ENCODE results near the gene ICAM4.

Gene ICAM4

DNA sequence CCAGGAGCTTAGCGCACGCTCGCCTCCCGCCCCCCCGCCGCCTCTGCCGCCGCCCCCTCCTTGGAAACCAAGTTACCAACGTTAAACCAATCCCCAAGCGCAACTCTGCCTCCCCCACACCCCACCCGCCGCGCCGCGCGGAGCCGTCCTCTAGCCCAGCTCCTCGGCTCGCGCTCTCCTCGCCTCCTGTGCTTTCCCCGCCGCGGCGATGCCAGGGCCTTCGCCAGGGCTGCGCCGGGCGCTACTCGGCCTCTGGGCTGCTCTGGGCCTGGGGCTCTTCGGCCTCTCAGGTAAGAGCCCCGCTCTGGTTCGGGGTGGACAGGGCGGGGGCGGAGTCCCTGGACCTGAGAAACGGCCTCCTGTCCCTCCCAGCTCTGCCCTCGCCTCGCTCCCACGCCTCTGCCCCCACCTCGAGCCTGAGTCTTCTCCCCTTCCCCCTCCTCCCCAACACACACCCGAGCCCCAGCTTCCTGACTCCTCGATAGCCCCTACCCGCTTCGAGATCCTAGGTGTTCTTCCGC lies 3.1 kb downstream of the ICAM4 start, which contains the start of gene ICAM5:
Gene ICAM5, plus strand, starts transcription at position 117 of the 521 bp plus-strand sequence. Its CDS starts 92 bp downstream, at position 209.
- ChIA-PET POLR2A (interaction anchor here (1.0 to 4.0 kb wide), 7 partner anchors 9 to 91 kb away, joined by 3 to 84 read pairs (median 6); partner anchors contain the start of genes ICAM1, RAVER1 and TYK2), CTCF (interaction anchor here (0.8 to 6.3 kb wide), 13 partner anchors 9 to 128 kb away, joined by 3 to 54 read pairs (median 4); partner anchors contain the start of genes ICAM1, RAVER1 and S1PR2)
- TF ChIP-seq, protein P1, sequence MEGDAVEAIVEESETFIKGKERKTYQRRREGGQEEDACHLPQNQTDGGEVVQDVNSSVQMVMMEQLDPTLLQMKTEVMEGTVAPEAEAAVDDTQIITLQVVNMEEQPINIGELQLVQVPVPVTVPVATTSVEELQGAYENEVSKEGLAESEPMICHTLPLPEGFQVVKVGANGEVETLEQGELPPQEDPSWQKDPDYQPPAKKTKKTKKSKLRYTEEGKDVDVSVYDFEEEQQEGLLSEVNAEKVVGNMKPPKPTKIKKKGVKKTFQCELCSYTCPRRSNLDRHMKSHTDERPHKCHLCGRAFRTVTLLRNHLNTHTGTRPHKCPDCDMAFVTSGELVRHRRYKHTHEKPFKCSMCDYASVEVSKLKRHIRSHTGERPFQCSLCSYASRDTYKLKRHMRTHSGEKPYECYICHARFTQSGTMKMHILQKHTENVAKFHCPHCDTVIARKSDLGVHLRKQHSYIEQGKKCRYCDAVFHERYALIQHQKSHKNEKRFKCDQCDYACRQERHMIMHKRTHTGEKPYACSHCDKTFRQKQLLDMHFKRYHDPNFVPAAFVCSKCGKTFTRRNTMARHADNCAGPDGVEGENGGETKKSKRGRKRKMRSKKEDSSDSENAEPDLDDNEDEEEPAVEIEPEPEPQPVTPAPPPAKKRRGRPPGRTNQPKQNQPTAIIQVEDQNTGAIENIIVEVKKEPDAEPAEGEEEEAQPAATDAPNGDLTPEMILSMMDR (IDR thresholded peaks at IDR 0.05; ENCODE audit: control extremely low read depth, extremely low read depth, low read depth, missing control alignments) = no peak
- DNase-seq (ENCODE audit: extremely low spot score) = no peak

DNA sequence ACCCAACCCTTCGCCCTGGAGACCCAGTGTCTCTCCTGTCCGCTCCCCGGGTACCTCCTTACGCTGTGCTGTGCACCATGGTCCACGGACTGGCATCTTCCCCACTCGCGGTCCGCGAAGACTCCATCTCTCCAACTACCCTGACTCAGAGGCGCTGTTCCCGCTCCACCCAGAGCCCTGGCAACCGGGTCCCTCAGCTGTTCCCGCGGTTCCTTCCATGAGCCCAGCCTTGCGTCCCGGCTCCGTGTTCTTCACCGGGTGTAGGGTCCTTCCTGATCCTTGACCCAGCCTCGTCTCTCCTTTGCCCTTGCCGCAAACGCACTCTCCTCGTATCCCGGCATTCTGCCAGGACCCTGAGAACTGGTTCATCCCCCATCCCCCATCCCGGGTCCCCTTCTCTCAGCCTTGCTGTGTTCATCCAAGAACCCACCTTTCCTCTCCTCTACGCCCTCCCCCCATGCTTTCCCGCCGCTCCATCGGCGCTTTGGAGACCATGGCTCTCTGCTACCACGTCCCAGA lies 3.7 kb downstream of the ICAM4 start:
- TF ChIP-seq, protein P1 (IDR thresholded peaks at IDR 0.05; ENCODE audit: control extremely low read depth, extremely low read depth, low read depth, missing control alignments) = no peak
- DNase-seq (ENCODE audit: extremely low spot score) = no peak
- ChIA-PET POLR2A (interaction anchor here (4.0 kb wide), 1 partner anchor 20 kb away, joined by 84 read pairs; the partner anchor contains the start of gene ICAM1), CTCF (interaction anchor here (1.1 to 6.3 kb wide), 5 partner anchors 10 to 127 kb away, joined by 4 to 54 read pairs (median 6); partner anchors contain the start of gene ICAM1)

DNA sequence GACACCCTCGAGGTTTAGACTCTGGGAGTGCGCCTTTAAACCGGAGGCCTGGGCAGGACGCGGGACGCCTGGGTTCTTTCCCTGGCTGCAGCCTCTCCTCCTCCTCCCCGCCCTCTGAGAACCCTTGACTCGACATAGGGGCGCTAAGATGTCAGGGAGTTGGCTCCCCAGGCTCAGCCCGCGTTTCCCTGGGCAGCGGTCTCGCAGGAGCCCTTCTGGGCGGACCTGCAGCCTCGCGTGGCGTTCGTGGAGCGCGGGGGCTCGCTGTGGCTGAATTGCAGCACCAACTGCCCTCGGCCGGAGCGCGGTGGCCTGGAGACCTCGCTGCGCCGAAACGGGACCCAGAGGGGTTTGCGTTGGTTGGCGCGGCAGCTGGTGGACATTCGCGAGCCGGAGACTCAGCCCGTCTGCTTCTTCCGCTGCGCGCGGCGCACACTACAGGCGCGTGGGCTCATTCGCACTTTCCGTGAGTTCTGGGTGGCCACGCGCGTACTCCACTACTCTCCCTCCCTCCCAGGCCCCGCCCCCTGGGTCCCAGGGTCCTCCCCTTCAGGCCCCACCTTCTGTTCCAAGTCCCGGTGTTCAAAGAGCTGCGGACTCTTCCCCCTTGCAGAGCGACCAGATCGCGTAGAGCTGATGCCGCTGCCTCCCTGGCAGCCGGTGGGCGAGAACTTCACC lies 4.3 kb downstream of the ICAM4 start:
- DNase-seq (ENCODE audit: extremely low spot score) = peak; percentile 65
- ChIA-PET CTCF (interaction anchor here (0.8 to 2.3 kb wide), 8 partner anchors 14 to 127 kb away, joined by 3 to 15 read pairs (median 6); partner anchors contain the start of gene ICAM1), POLR2A (interaction anchor here (0.7 to 1.3 kb wide), 3 partner anchors 8 to 20 kb away, joined by 3 to 14 read pairs (median 5); partner anchors contain the start of gene ICAM1)
- TF ChIP-seq, protein P1 (IDR thresholded peaks at IDR 0.05; ENCODE audit: control extremely low read depth, extremely low read depth, low read depth, missing control alignments) = no peak

DNA sequence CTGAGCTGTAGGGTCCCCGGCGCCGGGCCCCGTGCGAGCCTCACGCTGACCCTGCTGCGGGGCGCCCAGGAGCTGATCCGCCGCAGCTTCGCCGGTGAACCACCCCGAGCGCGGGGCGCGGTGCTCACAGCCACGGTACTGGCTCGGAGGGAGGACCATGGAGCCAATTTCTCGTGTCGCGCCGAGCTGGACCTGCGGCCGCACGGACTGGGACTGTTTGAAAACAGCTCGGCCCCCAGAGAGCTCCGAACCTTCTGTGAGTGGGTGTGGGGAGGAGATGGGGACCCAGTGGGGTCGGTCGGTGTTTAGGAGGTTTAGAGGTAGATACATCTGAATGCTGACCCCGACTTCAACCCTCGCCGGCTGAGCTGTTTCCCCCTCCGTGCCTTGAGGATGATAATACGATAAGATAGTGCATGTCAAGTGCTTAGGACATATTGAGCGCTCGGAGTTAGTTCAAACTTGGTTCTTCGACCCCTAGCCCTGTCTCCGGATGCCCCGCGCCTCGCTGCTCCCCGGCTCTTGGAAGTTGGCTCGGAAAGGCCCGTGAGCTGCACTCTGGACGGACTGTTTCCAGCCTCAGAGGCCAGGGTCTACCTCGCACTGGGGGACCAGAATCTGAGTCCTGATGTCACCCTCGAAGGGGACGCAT lies 4.9 kb downstream of the ICAM4 start:
- TF ChIP-seq, protein P1 (IDR thresholded peaks at IDR 0.05; ENCODE audit: control extremely low read depth, extremely low read depth, low read depth, missing control alignments) = no peak
- DNase-seq (ENCODE audit: extremely low spot score) = no peak
- POLR2A ChIA-PET = interaction anchor here (0.7 to 1.3 kb wide), 4 partner anchors 9 to 21 kb away, joined by 3 to 14 read pairs (median 4); partner anchors contain the start of gene ICAM1
- CTCF ChIA-PET = interaction anchor here (0.8 to 2.1 kb wide), 7 partner anchors 14 to 125 kb away, joined by 3 to 15 read pairs (median 5); partner anchors contain the start of gene ICAM1

DNA sequence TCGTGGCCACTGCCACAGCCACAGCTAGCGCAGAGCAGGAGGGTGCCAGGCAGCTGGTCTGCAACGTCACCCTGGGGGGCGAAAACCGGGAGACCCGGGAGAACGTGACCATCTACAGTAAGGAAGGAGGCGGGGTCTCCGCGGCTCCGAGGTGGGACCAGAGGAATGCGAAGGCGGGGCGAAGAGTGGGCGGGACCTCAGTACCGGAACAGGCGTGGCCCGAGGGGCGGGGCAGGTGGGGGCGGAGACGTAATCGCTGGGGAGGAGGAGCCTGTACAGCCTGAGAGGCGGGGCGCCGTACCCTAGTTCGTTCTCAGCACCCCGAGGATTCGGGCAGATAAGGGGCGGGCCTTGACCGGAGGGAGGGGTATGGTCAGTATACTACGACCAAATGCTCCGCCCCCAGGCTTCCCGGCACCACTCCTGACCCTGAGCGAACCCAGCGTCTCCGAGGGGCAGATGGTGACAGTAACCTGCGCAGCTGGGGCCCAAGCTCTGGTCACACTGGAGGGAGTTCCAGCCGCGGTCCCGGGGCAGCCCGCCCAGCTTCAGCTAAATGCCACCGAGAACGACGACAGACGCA lies 5.5 kb downstream of the ICAM4 start:
- TF ChIP-seq, protein P1 (IDR thresholded peaks at IDR 0.05; ENCODE audit: control extremely low read depth, extremely low read depth, low read depth, missing control alignments) = no peak
- CTCF ChIA-PET = interaction anchor here (1.1 to 2.1 kb wide), 5 partner anchors 21 to 124 kb away, joined by 3 to 15 read pairs (median 6); partner anchors contain the start of gene ICAM1
- peak; percentile 91 for DNase-seq (ENCODE audit: extremely low spot score)
- POLR2A ChIA-PET = interaction anchor here (1.2 to 1.3 kb wide), 2 partner anchors 9 to 21 kb away, joined by 3 to 5 read pairs; partner anchors contain the start of gene ICAM1
